Calu3 (cell line): ENCODE measurements around the gene SIPA1L2. TPM values are rescaled to one million over a fixed set of nuclear protein-coding genes. Genes with fewer than 3 reads are reported as not detected.

Experiments used
- BruUV-seq: library from RNA; stranded (reverse); fragments of 400-500 nt; replicated peaks from 2 replicates; lab custom pipeline; 2021; lab: Mats Ljungman, UMichigan
- CTCF ChIA-PET: fragments of 300-600 bp; sonication (Branson Sonifier 250); formaldehyde crosslinking; loops from one replicate; lab custom pipeline; 2022; ENCODE audit warnings: antibody characterized with exemption; lab: Charles Lee
- DNase-seq: peaks from one replicate; pipeline ENCODE4 v3.0.0; 2022
- H3K27ac Mint-ChIP-seq: one replicate; pipeline ENCODE4 v1.8.0; 2022; ENCODE audit warnings: mixed read lengths; ENCODE audit not compliant: unreplicated experiment
- H3K27me3 Mint-ChIP-seq: one replicate; pipeline ENCODE4 v1.8.0; 2022; ENCODE audit warnings: mixed read lengths; ENCODE audit not compliant: unreplicated experiment
- H3K36me3 Mint-ChIP-seq: one replicate; pipeline ENCODE4 v1.8.0; 2022; ENCODE audit warnings: mild to moderate bottlenecking, moderate library complexity, mixed read lengths; ENCODE audit not compliant: insufficient read depth, unreplicated experiment
- H3K4me1 Mint-ChIP-seq: one replicate; pipeline ENCODE4 v1.8.0; 2022; ENCODE audit warnings: mild to moderate bottlenecking, low read depth, mixed read lengths; ENCODE audit not compliant: unreplicated experiment
- H3K4me3 Mint-ChIP-seq: one replicate; pipeline ENCODE4 v1.8.0; 2022; ENCODE audit warnings: mild to moderate bottlenecking, low read depth, moderate library complexity, mixed read lengths; ENCODE audit not compliant: unreplicated experiment
- H3K9me3 Mint-ChIP-seq: one replicate; pipeline ENCODE4 v1.8.0; 2022; ENCODE audit warnings: low read depth, mixed read lengths; ENCODE audit not compliant: unreplicated experiment
- intact Hi-C: fragments of 100-400 bp; cut with micrococcal nuclease; formaldehyde crosslinking; loops from one replicate; pipeline ENCODE4 v1.10.0; 2022; ENCODE audit not compliant: unreplicated experiment
- total RNA-seq: library from RNA; stranded (reverse); gene quantifications from 2 replicates; pipeline ENCODE4 v1.2.3, GENCODE V29; 2022
- TF ChIP-seq, protein P1 (sequence below): fragments of 200-600 bp; IDR thresholded peaks from one replicate; pipeline ENCODE4 v1.8.0; 2022; ENCODE audit warnings: antibody characterized with exemption; ENCODE audit not compliant: unreplicated experiment

SIPA1L2 gene
- total RNA-seq, 1 experiment from 2014 or later: 1.5 TPM

GRCh38 chr1:232675260-232675659 lies 45.3 kb upstream of the SIPA1L2 start:
- no peaks in the 10 kb centered on the region for H3K36me3 Mint-ChIP-seq
- no peak overlapping the region for H3K27ac Mint-ChIP-seq
- CTCF ChIA-PET: no interaction called here
- no peak overlapping the region for H3K4me3 Mint-ChIP-seq
- intact Hi-C loops: no loop called here
- no peaks in the 10 kb centered on the region for H3K9me3 Mint-ChIP-seq
- H3K4me1 Mint-ChIP-seq: peaks cover 8% of the 10 kb centered on the region
- no TSS peak for BruUV-seq
- TF ChIP-seq, protein P1, sequence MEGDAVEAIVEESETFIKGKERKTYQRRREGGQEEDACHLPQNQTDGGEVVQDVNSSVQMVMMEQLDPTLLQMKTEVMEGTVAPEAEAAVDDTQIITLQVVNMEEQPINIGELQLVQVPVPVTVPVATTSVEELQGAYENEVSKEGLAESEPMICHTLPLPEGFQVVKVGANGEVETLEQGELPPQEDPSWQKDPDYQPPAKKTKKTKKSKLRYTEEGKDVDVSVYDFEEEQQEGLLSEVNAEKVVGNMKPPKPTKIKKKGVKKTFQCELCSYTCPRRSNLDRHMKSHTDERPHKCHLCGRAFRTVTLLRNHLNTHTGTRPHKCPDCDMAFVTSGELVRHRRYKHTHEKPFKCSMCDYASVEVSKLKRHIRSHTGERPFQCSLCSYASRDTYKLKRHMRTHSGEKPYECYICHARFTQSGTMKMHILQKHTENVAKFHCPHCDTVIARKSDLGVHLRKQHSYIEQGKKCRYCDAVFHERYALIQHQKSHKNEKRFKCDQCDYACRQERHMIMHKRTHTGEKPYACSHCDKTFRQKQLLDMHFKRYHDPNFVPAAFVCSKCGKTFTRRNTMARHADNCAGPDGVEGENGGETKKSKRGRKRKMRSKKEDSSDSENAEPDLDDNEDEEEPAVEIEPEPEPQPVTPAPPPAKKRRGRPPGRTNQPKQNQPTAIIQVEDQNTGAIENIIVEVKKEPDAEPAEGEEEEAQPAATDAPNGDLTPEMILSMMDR: no peak
- no peak for DNase-seq
- peaks cover 70% of the 10 kb centered on the region for H3K27me3 Mint-ChIP-seq

DNA sequence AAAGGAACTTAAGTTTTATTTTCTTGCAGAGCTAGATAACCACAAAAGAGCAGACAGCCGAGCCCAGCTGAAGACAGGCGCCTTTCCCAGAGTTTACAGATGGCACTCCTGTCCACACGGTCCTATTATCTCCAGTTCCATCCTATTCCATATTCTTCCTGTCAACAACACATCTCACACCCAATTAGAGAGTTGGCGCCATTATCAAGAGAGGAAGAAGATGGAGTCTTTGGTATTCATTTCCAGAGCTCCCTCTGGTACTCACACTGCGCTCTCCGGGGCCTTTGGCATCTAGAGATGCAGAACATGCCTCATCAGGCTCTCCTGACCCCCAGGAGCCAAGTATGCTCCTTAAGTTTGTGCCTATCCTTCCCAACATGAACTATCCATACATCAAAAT lies 43.3 kb upstream of the SIPA1L2 start:
- Mint-ChIP-seq H3K36me3 (no peaks in the 10 kb centered on the region), H3K9me3 (peaks cover 3% of the 10 kb centered on the region), H3K27me3 (peaks cover 71% of the 10 kb centered on the region), H3K4me3 (no peak overlapping the region), H3K27ac (no peak overlapping the region), H3K4me1 (peaks cover 4% of the 10 kb centered on the region)
- no peak for DNase-seq
- BruUV-seq: no TSS peak
- TF ChIP-seq, protein P1: no peak
- intact Hi-C loops: no loop called here
- CTCF ChIA-PET: interaction anchor here (0.6 kb wide), 1 partner anchor 46 kb away, joined by 3 read pairs; no protein-coding TSS in a partner anchor

DNA sequence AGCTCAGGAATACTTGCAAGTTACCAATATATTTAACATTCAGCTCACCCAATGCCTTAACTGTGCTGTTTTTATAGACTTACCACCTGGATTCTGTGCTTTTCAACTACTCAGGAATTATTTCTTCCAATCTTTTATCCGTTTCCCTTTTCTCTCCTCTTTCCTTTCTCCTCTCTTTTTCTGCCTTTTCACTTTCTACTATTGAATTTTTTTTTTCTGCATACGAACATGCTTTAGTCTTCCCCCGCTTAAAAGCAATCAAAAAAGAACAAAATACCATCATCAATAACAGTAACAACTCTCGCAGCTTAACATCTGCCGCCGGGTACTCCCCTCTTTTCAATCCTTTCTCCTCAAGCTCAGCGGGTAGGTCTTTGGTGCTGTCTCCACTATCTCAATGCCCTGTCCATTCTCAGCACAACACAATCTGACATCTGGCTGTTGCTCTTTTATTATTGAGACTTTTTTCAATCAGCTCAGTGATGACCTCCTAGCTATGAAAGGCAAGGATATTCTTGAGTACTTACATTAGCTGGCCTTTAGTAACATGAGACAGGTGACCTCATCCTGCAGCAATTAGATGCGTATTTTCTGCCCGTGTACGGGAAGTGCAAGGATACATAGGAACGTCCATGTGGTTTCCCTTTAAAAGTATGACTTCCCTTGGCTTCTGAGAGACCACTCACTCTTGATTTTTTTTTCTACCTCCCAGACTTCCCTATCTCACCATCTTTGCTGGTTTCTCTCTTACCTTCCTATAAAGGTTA lies 40.2 kb upstream of the SIPA1L2 start:
- no peak for DNase-seq
- Mint-ChIP-seq H3K4me1 (peaks cover 6% of the 10 kb centered on the region), H3K4me3 (no peak overlapping the region), H3K27me3 (peaks cover 47% of the 10 kb centered on the region), H3K36me3 (no peaks in the 10 kb centered on the region), H3K27ac (no peak overlapping the region), H3K9me3 (peaks cover 3% of the 10 kb centered on the region)
- intact Hi-C loops: no loop called here
- TF ChIP-seq, protein P1: no peak
- CTCF ChIA-PET: interaction anchor here (1.0 kb wide), 1 partner anchor 14 kb away, joined by 3 read pairs; no protein-coding TSS in a partner anchor
- no TSS peak for BruUV-seq

DNA sequence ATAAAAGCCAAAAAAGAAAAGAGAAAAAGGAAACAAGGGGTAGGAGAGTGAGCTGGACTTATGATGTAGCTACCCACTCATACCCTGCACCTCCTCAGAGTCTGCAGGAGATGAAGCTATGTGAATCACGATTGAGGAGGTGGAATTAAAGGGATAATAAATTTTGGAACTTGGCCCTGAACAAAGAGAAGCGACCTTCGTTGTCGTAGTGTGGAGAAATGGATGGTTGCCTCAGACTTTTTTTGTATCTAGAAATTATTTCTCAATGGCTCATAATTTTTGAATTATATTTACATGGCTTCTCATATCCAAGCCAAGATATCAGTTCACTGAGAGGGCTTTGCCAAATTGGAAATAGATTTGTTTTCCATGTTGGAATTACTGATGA lies 37.8 kb upstream of the SIPA1L2 start:
- Mint-ChIP-seq H3K36me3 (no peaks in the 10 kb centered on the region), H3K27ac (no peak overlapping the region), H3K4me1 (peaks cover 11% of the 10 kb centered on the region), H3K4me3 (no peak overlapping the region), H3K27me3 (peaks cover 32% of the 10 kb centered on the region), H3K9me3 (peaks cover 3% of the 10 kb centered on the region)
- CTCF ChIA-PET: interaction anchor here (0.6 to 1.8 kb wide), 5 partner anchors 11 to 823 kb away, joined by 3 to 4 read pairs (median 3); no protein-coding TSS in a partner anchor
- intact Hi-C loops: no loop called here
- DNase-seq: no peak
- BruUV-seq: no TSS peak
- TF ChIP-seq, protein P1: no peak
